Stimulated activated naive CD4-positive, alpha-beta T cell treated with Interleukin-2 at 50 U/mL for 16 hours (primary cell): ENCODE measurements around the gene SUN1.
A peak's percentile ranks its signal among the peaks of the same experiment; 100 is the strongest.

Source experiments
- DNase-seq: peaks from one replicate; lab custom pipeline; 2025; lab: John Stamatoyannopoulos, UW

SUN1 gene

DNA sequence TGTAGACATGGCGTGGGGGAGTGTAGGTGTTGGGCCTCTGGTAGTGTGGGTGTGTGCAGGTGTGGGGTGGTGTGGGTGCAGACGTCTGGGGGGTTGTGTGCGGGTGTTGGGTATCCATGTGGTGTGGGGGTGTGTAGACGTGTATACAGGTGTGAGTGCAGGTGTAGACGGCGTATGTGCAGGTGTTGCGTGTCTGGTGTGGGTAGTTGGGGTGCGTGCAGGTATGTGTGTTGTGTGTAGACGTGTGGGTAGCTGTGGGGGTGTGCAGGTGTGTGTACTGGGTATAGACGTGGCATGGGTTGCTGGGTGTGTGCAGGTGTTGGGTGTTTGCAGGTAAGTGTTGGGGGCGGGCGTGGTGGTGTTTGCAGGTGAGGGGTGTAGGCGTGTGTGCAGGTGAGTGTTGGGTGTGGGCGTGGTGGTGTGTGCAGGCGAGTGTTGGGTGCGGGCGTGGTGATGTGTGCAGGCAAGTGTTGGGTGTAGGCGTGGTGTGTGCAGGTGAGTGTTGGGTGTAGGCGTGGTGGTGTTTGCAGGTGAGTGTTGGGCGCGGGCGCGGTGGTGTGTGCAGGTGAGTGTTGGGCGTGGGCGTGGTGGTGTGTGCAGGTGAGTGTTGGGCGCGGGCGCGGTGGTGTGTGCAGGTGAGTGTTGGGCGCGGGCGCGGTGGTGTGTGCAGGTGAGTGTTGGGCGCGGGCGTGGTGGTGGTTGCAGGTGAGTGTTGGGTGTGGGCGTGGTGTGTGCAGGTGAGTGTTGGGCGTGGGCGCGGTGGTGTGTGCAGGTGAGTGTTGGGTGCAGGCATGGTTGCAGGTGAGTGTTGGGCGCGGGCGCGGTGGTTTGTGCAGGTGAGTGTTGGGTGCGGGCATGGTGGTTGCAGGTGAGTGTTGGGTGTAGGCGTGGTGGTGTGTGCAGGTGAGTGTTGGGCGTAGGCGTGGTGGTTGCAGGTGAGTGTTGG lies 60.6 kb downstream of the SUN1 start:
- no peak for DNase-seq

DNA sequence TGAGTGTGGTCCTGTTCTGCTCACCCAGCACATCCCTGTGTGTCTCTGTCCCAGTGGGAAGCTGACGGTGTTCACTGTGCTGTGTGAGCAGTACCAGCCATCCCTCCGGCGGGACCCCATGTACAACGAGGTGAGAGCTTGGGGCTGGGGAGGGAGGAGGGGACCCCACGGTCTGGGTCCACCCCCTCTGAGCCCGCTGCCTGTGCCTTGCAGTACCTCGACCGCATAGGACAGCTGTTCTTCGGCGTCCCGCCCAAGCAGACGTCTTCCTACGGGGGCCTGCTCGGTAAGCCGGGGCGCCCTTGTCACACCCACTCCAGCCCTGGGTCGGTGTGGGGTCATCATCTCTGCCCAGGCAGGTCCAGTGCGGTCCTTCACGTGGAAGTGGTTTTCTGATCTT lies 61.4 kb downstream of the SUN1 start:
- DNase-seq: no peak

DNA sequence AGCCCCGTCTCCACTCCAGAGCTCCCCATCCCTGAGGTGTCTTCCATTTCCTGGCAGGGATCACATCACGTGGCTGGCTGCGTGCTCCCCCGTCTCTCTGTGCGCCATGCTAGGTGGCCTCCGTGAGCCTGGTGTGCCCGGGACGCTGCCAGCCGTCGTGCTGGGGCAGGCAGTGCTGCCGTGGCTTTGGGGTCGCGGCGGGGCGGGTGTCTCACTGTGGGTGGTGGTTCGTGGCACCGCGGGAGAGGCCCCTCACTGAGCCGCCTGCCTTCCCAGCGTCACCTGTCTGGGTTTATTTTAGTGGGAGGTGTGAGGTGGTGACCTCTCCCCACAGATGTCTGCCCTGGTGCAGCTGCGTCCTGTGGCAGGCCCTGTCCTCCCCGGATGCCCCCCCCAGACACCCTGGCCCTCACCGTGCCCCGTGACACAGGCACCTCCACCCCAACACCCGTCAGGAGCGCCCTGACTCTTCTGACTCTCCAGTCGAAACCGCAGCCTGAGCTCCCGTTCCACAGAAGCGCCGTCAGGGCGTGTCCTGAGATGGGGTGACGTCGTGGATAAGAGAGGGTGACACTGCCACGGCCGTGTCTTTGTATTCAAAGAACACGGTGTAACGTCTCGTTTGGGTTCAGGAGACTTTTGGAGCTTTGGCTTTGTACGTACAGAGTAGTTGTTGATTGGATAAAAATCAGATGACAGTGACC lies 62.0 kb downstream of the SUN1 start:
- no peak for DNase-seq

DNA sequence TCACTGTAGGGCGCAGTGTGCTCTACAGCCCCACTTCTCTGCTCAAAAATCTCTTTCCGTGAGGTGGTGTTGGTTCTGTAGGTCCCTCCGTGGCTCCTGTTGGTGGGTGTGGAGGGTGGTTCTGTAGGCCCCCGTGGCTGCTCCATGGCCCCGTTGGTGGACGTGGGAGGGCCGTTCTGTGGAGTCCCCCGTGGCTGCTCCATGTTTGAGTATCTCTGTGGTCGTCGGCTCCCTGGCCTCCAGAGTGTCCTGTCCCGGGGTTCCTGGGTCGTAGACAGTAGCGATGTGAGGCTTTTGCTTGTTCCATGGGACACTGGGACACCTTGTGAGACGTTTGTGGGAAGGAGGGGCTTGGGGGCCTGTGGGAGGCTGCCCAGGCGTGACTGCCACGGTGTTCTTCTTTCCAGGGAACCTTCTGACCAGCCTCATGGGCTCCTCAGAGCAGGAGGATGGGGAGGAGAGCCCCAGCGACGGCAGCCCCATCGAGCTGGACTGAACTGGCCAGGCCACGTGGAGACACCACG lies 62.7 kb downstream of the SUN1 start:
- DNase-seq: no peak

DNA sequence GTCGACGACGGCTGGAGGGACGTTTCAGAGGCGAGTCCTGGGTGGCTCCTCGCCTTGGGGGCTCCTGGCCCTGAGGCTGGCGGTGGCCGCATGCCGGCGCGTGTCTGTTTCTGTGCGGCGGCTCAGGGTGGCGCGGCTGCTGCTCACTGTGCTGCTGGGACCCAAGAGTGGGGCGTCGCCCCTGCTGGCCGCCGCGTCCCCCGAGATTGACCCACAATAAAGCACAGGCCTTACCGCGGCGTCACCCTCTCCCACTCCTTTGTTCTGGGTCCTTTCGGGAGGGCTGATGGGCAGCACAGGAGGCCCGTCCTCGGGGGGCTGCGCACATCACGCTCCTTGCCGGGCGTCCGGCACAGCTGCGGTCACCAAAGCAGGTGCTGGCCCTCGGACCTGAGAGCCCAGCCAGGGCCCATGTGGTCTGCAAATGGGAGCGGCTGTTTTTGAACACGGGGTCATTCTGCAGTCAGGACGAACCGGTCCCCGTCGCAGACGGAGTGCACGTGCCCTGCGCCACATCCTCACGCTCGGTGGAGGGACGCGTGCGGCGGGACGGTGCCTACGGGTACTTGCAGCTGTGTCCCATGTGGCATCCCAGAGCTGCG lies 63.3 kb downstream of the SUN1 start:
- DNase-seq: no peak

DNA sequence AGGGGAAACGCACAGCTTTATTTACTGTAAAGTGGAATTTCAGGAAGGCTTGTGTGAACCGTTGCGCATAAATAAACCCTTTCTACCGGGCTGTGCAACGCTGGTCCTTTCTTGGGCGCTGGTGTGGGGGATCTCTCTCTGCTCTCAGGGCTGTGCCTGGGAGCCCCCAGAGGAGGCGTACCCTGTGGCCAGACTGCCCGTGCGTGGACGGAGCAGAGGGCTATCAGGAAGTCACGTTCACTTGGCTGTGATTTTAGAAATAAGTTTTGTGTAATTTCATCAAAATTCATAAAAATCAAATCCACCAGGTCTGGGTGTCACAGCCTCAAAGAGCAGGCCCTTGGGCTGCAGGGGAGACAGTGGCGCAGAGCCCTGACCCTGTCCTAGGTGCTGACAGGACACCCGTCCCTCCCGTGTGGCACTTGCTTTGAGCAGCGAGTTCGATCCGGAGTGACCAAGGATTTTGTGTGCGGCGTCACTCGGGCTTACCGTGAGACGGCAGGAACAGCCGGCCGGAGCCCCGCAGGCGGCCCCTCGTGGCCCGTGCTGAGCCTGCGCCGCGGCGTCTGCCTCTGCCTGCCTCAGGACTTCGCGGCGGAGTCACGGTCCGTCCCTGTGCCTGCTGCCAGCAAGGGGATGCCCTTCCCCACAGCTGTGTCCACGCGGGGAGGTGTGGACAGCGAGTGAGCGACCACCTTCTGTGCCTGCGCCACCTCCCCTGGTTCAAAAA lies 64.2 kb downstream of the SUN1 start:
- no peak for DNase-seq

DNA sequence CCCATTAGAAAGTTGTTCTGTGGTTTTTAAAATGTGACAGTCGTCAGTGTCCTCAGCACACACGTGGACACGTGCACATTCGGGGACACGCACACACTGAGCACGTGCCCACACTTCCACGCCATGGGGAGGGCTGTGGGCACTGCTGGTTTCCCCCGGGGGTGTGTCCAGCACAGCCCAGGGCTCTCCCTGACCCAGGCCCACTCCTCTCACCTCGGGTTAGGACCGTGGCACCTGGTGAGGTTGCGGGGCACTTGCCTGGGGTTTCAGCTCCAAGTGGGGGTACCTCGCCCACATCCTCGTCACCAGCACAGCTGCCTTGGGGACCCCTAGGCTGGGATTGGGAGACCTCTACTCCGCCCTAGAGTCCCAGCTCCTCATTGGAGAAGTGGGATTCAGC lies 64.8 kb downstream of the SUN1 start:
- no peak for DNase-seq

DNA sequence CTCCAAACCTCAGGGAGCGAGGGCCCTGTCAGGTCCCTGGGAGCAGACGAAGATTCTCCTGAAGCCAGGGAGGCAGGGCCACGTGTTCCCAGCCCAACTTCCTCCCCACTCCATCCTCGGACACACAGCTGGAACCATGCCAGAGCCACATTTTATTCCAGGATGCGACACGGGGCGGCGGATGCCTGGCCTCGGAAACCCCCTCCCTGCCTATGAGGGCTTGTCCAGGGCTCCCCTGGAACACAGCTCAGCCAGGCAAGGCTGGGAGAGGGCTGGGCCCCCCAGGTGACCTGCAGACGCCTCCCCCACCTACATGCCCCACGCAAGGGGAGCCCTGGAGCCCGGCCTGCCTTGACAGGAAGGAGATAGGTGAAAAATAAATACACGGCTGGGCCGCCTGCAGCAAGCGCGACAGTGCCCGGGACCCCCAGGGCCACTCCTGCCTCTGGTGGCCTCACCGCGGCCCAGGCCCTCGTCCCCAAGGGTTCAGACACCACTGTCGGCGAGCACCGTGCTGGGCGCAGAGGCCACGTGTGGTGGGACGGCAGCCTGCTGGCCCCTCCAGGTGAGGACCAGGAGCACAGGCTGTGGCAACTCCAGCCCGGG lies 65.6 kb downstream of the SUN1 start:
- DNase-seq: no peak

DNA sequence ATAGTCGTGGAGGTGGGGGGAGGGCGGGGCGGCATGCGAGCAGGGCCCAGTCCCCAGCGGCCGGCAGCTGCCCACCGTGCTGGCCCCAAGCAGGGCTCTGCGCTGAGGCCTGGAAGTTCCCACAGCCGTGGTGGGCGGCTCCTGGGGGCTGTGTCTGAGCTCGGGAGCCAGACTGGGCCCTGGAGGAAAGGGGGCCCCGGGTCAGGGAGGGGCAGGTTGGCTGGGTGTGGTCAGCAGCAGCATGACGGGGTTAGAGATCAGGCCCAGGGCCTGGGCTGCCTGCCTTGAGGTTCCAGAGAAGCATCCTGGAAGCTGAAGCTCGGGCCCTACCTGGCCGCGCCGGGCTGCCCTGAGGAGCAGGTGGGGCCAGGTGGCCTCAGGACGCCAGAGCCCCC lies 66.2 kb downstream of the SUN1 start:
- no peak for DNase-seq

DNA sequence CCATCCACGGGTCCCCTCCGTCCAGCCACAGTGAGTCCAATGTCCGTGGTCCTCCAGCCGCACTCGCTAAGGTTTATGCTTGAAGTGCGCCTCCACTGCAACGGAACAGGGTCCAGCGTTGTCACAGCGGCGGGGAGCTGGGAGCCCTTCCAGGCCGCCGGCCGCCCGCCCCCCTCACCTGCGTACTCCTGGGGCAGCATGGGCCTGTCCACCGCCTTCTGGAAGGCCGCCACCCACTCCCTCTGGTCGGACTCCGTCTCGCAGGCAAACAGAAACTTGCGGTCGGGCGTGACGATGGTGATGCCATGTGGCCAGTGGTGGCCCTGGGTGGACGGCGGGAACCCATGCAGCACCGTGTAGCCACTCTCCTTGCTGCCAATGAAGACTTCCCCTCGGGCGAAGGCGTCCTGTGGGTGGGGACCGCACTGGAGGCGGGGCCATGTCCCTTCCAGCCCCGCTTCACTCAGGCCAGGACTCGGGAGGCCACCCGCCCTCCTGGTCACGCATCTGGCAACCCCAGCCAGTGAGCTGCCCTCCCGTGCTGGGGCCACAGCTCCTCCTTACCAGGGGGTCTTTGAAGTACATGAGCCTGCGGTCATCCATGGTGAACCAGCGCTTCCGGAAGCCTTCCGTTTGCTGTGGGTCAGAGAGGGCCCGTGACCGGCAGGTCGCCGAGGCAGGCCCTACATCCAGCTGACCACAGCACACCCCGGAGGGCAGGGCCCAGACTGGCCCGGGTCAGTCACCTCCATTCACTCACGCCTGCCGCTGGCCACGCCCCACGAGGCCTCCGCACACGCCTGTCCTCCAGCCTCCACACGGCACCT lies 66.8 kb downstream of the SUN1 start:
- no peak for DNase-seq

DNA sequence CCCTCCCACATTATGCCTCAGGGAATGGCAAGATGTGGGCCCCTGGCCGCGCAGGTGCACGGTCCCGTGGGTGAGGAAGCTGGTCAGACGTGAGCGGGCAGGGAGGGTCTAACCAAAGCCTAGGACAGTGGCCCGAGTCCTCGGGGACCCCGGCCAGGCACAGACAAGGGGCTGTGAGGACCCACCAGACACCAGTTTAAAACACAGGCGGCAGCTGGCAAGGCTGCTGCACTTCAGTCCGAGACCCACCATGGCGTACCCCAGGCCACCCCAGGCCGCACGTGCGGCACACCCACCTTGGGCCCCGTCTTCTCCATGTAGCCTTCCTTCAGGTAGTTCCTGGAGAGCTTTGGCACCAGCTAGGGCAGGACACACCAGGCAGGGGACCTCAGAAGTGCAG lies 67.5 kb downstream of the SUN1 start:
- no peak for DNase-seq

DNA sequence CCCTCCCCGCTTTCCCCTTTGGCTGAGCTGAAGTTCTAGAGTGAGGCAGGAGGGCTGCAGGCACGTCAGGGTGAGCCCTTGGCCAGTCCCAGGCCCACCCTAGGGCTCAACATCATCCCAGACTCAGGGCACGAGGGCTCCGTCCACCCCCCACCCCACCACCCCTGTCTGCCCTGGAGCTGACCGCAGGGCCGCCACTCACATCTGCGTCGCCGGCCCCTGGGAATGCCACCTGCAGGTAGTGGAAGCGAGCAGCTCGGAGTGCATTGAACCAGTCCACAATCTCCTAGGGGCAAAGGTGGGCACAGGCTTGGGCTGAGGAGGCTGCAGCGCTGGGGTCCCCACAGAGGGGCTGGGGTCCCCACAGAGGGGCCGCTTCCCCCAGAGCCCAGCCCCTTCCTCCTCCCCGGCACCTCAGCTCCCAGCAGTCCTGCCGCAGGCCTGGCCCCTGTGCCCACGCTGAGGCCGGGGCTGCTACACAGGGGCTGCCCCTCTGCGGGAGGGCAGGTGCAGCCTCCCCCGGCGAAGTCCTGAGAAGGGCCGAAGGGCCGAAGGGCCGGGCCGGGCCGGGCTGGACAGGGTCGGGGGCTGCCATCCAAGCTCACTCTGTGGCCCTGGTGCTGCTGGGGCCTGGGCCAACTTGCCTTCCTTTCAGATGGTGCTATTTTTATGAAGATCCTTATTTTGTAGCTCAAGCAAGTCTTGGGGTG lies 68.2 kb downstream of the SUN1 start:
- DNase-seq: no peak

DNA sequence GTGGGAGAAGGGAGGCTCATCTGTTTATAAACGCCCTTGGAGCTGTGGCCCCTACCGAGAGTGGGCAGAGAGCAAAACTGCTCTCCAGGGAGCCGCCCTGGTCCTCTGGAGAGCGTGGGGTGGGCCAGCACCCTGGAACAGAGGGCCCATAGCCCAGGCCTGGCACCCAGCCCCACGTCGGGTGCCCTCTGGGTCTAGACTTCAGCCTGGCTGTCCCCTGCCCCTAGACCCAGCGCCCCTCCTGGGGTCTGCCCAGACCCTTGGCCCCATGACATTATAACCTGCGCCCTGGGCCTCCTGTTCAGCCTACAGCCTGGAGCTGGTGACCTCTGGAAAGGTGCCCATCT lies 68.7 kb downstream of the SUN1 start:
- DNase-seq: no peak

DNA sequence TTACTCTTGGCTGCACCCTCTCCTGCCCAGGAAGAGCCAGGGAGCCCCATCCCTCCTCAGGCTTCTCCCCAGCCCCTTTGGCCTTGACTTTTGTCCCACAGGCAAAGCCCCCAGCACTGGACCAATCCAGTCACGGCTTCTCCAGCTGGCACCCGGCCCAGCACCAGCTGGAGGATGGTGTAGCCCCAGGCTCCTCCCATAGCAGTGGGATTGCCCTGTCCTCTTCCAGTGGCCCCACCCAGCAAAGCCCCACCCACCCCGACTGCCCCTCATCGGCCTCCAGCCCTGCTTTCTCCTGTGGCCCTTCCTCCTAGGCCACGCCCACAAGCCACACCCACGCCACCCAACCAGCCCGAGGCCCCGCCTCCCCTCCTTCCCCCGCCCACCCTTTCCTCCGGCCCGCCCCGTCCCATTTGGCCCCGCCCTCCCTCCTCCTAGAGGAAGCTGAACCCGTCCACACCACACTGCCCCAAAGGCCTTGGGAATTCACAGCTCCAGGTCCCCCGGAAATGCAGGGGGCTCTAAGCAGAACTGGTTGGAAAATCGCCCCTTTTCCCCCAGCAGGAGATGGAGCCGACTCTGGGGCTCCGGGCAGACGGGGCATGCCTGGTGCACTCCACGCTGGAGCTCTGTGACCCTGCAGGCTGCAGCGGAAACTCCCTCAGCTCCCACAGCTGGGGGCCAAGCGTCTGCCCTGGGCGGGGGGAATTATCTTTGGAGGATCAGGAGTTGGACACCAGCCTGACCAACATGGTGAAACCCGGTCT lies 69.3 kb downstream of the SUN1 start:
- peak; percentile 21 for DNase-seq

DNA sequence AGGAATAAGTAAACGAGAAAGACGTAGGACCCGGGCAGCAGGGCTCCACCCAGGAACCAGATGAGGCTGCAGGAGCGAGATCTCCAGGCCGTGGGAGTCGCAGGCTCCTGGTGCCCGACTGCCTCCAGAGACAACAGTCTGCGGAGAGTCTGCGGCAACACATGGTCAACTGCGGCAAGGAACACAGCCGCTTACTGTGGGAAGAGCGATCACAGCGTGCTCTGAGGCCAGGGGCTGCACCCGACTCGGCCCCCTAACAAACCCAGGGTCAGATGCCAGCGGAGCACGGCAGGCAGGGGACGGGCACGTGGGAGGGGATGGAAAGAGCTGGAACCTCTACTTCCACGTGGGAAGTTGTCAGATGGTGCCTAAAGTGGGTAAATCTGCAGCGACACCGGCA lies 70.7 kb downstream of the SUN1 start:
- DNase-seq: no peak

DNA sequence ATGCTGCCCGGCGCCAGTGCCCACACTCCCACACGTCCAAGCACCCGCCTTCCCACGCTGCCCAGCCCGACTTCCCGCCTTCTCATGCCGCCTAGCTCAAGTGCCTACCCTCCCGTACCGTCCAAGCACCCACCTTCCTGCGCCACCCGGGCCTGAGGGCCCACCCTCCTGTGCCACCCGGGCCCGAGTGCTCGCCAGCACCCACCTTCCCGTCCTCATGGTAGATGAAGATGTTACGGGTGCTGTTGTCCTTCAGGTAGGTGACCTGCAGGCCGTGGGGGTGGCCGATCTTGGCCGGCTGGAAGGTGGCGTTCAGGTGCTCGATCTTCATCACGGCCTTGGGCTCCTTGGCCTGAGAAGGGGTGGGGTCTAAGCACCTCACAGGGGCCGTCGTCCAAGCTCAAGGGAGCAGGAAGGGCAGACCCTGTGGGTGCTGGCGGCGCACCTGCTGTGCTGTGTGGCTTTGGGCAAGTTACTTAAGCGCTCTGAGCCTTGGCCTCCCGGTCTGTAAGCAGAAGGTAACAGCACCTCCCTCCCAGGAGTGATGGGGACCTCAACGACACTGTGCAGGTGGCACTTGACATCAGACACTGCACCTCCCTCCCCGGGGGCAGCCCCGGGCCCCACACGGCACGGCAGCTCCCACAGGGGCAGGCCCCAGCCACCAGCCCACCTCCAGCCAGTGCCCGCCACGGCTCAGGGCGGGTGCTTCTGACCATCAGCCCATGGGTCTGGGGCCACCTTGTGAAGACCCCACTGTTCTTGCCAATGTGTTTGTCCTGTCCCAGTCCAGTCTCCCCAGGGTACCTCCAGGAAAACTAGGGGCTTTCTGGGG lies 71.9 kb downstream of the SUN1 start:
- DNase-seq: no peak

DNA sequence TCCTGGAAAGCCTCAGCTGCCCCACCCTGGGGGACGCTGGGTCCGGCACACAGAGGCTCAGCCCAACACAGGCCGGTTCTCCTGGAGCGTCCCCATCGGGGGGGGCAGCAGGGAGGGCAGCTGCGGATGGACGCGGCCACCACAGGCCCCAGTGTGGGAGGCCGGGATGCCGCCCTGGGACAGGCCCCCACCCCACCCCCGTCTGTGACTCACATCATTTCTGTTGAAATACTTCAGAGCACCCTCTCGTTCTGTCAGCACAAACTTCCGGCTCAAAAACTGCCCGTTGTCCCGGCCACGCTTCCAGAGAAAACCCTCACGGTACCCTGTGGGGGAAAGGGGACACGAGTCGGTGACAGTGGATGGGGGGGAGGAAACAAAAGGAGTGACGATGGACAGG lies 72.6 kb downstream of the SUN1 start:
- no peak for DNase-seq

DNA sequence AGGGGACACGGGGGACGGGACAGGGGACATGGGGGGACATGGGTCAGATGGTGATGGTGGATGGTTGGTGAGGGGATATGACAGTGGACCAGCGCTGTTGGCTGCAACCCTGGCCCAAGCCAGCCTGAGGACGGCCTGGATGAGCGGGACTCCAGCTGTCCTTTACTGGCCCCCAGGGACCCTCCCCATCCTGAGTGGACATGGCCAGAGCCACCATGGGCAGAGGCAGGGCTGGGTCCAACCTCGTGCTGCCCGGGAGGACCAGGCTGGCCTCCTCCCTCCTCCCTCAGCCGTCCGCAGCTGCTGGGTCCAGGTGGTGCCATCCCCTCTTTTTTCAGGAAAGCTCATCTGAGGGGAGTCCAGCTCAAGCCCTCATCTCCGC lies 74.5 kb downstream of the SUN1 start:
- DNase-seq: no peak
